HepG2 (cell line): ENCODE measurements around the gene CBLN3. TPM values are rescaled to one million over a fixed set of nuclear protein-coding genes. Genes with fewer than 3 reads are reported as not detected.

Experiments used
- ATRX ChIP-seq: sonication (generic); formaldehyde crosslinking; IDR thresholded peaks from 2 replicates; pipeline ENCODE4 v1.4.0; 2020; ENCODE audit warnings: missing genetic modification reagents, borderline replicate concordance
- CENPBD1 ChIP-seq: sonication (generic); formaldehyde crosslinking; IDR thresholded peaks from 2 replicates; pipeline ENCODE4 v1.8.0; 2022; ENCODE audit warnings: missing genetic modification reagents, low read depth, mild to moderate bottlenecking, borderline replicate concordance
- FOXP1 ChIP-seq, 2 experiments: fragments of 450-650 bp in 1 of 2; IDR thresholded peaks; 2 replicates each; pipeline ENCODE4 v1.6.1; 2017 to 2018; ENCODE audit warnings: antibody characterized with exemption in 1 of 2
- HNF1B ChIP-seq: sonication (generic); formaldehyde crosslinking; IDR thresholded peaks from 2 replicates; pipeline ENCODE4 v1.5.1; 2020; ENCODE audit warnings: mild to moderate bottlenecking, moderate library complexity, missing genetic modification reagents
- MTF2 ChIP-seq: sonication (generic); formaldehyde crosslinking; IDR thresholded peaks from 2 replicates; pipeline ENCODE4 v1.5.0; 2020; ENCODE audit warnings: missing genetic modification reagents, borderline replicate concordance
- NCOR1 ChIP-seq: fragments of 200-600 bp; sonication (generic); IDR thresholded peaks from 2 replicates; pipeline ENCODE4 v1.7.0; 2017; ENCODE audit warnings: antibody characterized with exemption, low read length, borderline replicate concordance
- NFE2L2 ChIP-seq: fragments of 150-350 bp; IDR thresholded peaks from 2 replicates; pipeline ENCODE4 v1.6.1; 2014; ENCODE audit warnings: low read length
- NR0B2 ChIP-seq: sonication (generic); formaldehyde crosslinking; IDR thresholded peaks from 2 replicates; pipeline ENCODE4 v1.4.0; 2020; ENCODE audit warnings: mild to moderate bottlenecking, missing genetic modification reagents
- NR2F6 ChIP-seq, 2 experiments: IDR thresholded peaks; 2 replicates each; pipeline ENCODE4 v1.6.1; 2016; ENCODE audit warnings: antibody characterized with exemption in 1 of 2, mild to moderate bottlenecking in 1 of 2
- RCOR2 ChIP-seq: IDR thresholded peaks from 2 replicates; pipeline ENCODE4 v1.6.1; 2016; ENCODE audit warnings: missing biosample characterization, missing genetic modification reagents
- SAFB2 ChIP-seq: sonication (generic); formaldehyde crosslinking; IDR thresholded peaks from 2 replicates; pipeline ENCODE4 v1.5.1; 2020; ENCODE audit warnings: missing genetic modification reagents, low read depth, mild to moderate bottlenecking, borderline replicate concordance
- SP140L ChIP-seq: sonication (generic); formaldehyde crosslinking; IDR thresholded peaks from 2 replicates; pipeline ENCODE4 v1.4.0; 2020; ENCODE audit warnings: missing genetic modification reagents, borderline replicate concordance
- TBX2 ChIP-seq: sonication (generic); formaldehyde crosslinking; IDR thresholded peaks from 2 replicates; pipeline ENCODE4 v1.5.0; 2020; ENCODE audit warnings: missing genetic modification reagents, mild to moderate bottlenecking, borderline replicate concordance
- ZMAT3 ChIP-seq: sonication (generic); formaldehyde crosslinking; conservative IDR thresholded peaks from 2 replicates; pipeline ENCODE4 v1.7.0; 2021; ENCODE audit warnings: missing genetic modification reagents
- ZNF350 ChIP-seq: sonication (generic); formaldehyde crosslinking; IDR thresholded peaks from 2 replicates; pipeline ENCODE4 v1.4.0; 2020; ENCODE audit warnings: mild to moderate bottlenecking, low read depth, missing genetic modification reagents, borderline replicate concordance
- ZNF354B ChIP-seq: sonication (generic); formaldehyde crosslinking; IDR thresholded peaks from 2 replicates; pipeline ENCODE4 v1.8.0; 2022; ENCODE audit warnings: mild to moderate bottlenecking, missing genetic modification reagents
- ZNF749 ChIP-seq: sonication (generic); formaldehyde crosslinking; IDR thresholded peaks from 2 replicates; pipeline ENCODE4 v1.8.0; 2022; ENCODE audit warnings: mild to moderate bottlenecking, missing genetic modification reagents, moderate library complexity, borderline replicate concordance
- ZNF775 ChIP-seq: sonication (generic); formaldehyde crosslinking; IDR thresholded peaks from 2 replicates; pipeline ENCODE4 v1.4.0; 2020; ENCODE audit warnings: missing genetic modification reagents, mild to moderate bottlenecking, moderate library complexity, borderline replicate concordance
- ZNF850 ChIP-seq: sonication (generic); formaldehyde crosslinking; conservative IDR thresholded peaks from 2 replicates; pipeline ENCODE4 v1.9.0; 2021; ENCODE audit warnings: mild to moderate bottlenecking, missing genetic modification reagents
- polyA plus RNA-seq, 8 experiments: library from polyadenylated mRNA; depleted of rRNA in 3 of 8; stranded (reverse) in 7 of 8; unstranded in 1 of 8; fragments of >200 nt; fragmentation: Illumina TruSeq in 4 of 8; extraction: Trizol in 4 of 8; gene quantifications; 2 replicates each; pipeline versions ENCODE4 v1.2.1 to v1.2.3, GENCODE V29; 2011 to 2016; ENCODE audit warnings: low read depth in 4 of 8, missing spikeins in 1 of 8, mixed read lengths in 1 of 8; ENCODE audit not compliant: insufficient read depth in 1 of 8
- total RNA-seq, 5 experiments: library from RNA; depleted of rRNA; stranded (reverse); fragments of >200 nt; fragmentation: Illumina TruSeq; extraction: Trizol; gene quantifications; 2 replicates each; pipeline ENCODE4 v1.2.3, GENCODE V29; 2016; ENCODE audit warnings: low read depth in 1 of 5
- TF ChIP-seq, protein P1 (sequence below), 2 experiments: fragments of 450-650 bp in 1 of 2; sonication (generic) in 1 of 2; formaldehyde crosslinking; IDR thresholded peaks; 2 replicates each; pipeline versions ENCODE4 v1.5.0 to v1.8.0; 2020 to 2022; ENCODE audit warnings: mild to moderate bottlenecking in 1 of 2, missing genetic modification reagents in 1 of 2
- TF ChIP-seq, protein P2 (sequence below), 2 experiments: IDR thresholded peaks; 2 replicates each; pipeline ENCODE4 v1.6.1; 2011 to 2012; ENCODE audit warnings: low read length in 2 of 2, borderline replicate concordance in 1 of 2, low read depth in 1 of 2, mild to moderate bottlenecking in 1 of 2, moderate library complexity in 1 of 2

The CBLN3 gene
- total and polyA plus RNA-seq, 2 of the 13 experiments (the other 11 are each of a cell fraction or from before 2014, with no cell fraction given) = 0.66 to 0.98 TPM

DNA sequence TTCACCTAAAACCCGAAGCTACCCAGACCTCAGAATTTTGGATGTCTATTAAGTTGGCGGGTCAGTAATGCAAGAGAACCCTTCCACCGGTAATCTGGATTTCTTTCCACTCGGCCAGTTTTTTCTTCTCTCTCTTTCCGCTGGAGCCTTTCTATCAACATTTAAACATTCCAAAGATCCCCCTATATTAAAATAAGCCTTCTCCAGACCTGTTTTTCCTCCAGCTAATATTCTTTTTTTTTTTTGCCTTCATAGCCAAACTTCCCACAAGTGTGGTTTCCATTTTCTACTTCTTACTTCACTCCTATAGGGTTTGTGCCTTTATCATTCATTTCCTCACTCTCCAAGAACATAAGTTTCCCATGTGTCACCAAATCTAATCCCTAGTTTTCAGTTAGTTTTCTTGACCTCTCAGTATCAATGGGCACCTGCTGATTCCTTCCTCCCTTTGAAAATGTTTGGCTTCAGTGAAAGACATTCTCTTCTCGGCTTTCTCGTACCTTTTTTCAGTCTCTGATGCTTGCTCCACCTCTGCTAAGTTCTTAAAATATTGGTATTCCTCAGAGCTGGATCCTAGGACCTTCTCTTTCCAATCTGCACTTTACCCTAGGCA lies 13.7 kb upstream of the CBLN3 start (continued):
- TF ChIP-seq CENPBD1 (CRISPR knock-in tag) = 0 out of 2 replicates have a peak, but pooled peaks have one; percentile 5
- 0 out of 2 replicates have a peak, but pooled peaks have one; percentile 13 for TF ChIP-seq NCOR1
- 0 out of 2 replicates have a peak, but pooled peaks have one; percentile 9 for TF ChIP-seq MTF2
- peak; percentile 57; the same call in 1 of the 2 replicates for TF ChIP-seq FOXP1 (IDR thresholded peaks at IDR 0.05)
- TF ChIP-seq FOXP1 (CRISPR knock-in tag; IDR thresholded peaks at IDR 0.05) = no peak
- TF ChIP-seq ZNF749 (CRISPR knock-in tag) = no peak
- TF ChIP-seq NFE2L2 = no peak
- TF ChIP-seq ZMAT3 (CRISPR knock-in tag) = no peak
- peak; percentile 4; the same call in 1 of the 2 replicates for TF ChIP-seq TBX2 (CRISPR knock-in tag)
- TF ChIP-seq ZNF850 (CRISPR knock-in tag) = no peak
- TF ChIP-seq NR0B2 (CRISPR knock-in tag) = no peak
- no peak for TF ChIP-seq ZNF350 (CRISPR knock-in tag)
- TF ChIP-seq, protein P1, sequence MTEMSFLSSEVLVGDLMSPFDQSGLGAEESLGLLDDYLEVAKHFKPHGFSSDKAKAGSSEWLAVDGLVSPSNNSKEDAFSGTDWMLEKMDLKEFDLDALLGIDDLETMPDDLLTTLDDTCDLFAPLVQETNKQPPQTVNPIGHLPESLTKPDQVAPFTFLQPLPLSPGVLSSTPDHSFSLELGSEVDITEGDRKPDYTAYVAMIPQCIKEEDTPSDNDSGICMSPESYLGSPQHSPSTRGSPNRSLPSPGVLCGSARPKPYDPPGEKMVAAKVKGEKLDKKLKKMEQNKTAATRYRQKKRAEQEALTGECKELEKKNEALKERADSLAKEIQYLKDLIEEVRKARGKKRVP (CRISPR knock-in tag; IDR thresholded peaks at IDR 0.05) = peak in 1 of 2 experiments; percentile 57; a peak in 1 of 4 replicates
- TF ChIP-seq ATRX (CRISPR knock-in tag) = 0 out of 2 replicates have a peak, but pooled peaks have one; percentile 26
- TF ChIP-seq NR2F6 (IDR thresholded peaks at IDR 0.05) = 0 out of 2 replicates have a peak, but pooled peaks have one; percentile 5
- no peak for TF ChIP-seq NR2F6 (CRISPR knock-in tag; IDR thresholded peaks at IDR 0.05)
- no peak for TF ChIP-seq RCOR2 (CRISPR knock-in tag)
- 0 out of 2 replicates have a peak, but pooled peaks have one; percentile 79 for TF ChIP-seq ZNF775
- TF ChIP-seq SP140L = no peak
- no peak for TF ChIP-seq HNF1B
- TF ChIP-seq SAFB2 (CRISPR knock-in tag) = no peak
- 0 out of 2 replicates have a peak, but pooled peaks have one; percentile 47 for TF ChIP-seq ZNF354B (CRISPR knock-in tag)
- TF ChIP-seq, protein P2, sequence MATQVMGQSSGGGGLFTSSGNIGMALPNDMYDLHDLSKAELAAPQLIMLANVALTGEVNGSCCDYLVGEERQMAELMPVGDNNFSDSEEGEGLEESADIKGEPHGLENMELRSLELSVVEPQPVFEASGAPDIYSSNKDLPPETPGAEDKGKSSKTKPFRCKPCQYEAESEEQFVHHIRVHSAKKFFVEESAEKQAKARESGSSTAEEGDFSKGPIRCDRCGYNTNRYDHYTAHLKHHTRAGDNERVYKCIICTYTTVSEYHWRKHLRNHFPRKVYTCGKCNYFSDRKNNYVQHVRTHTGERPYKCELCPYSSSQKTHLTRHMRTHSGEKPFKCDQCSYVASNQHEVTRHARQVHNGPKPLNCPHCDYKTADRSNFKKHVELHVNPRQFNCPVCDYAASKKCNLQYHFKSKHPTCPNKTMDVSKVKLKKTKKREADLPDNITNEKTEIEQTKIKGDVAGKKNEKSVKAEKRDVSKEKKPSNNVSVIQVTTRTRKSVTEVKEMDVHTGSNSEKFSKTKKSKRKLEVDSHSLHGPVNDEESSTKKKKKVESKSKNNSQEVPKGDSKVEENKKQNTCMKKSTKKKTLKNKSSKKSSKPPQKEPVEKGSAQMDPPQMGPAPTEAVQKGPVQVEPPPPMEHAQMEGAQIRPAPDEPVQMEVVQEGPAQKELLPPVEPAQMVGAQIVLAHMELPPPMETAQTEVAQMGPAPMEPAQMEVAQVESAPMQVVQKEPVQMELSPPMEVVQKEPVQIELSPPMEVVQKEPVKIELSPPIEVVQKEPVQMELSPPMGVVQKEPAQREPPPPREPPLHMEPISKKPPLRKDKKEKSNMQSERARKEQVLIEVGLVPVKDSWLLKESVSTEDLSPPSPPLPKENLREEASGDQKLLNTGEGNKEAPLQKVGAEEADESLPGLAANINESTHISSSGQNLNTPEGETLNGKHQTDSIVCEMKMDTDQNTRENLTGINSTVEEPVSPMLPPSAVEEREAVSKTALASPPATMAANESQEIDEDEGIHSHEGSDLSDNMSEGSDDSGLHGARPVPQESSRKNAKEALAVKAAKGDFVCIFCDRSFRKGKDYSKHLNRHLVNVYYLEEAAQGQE (IDR thresholded peaks at IDR 0.05; ENCODE audit: borderline replicate concordance in 1 of 2, low read depth in 1 of 2, low read length in 2 of 2) = peak in 1 of 2 experiments; percentile 68; a peak in 1 of 4 replicates
